Neural cell (in vitro differentiated cells): ENCODE measurements around the gene COQ10B. TPM values are rescaled to one million over a fixed set of nuclear protein-coding genes. Genes with fewer than 3 reads are reported as not detected.
"Not testable (repeated sequence)": the region's sequence is repeated elsewhere in the genome, so short reads cannot be mapped to it uniquely, and the experiment has no call there.

Experiments
- H2AFZ ChIP-seq: fragments of 200-600, 300-800 bp; sonication (generic), shearing (Covaris generic); 2 replicates; pipeline ENCODE4 v1.6.0; 2014; ENCODE audit warnings: low read depth, mild to moderate bottlenecking, antibody characterized with exemption, low read length, moderate library complexity
- H3F3A ChIP-seq: fragments of 200-600 bp; shearing (Covaris generic); 2 replicates; pipeline ENCODE4 v1.6.1; 2016; ENCODE audit warnings: mild to moderate bottlenecking, moderate library complexity, mixed read lengths, antibody characterized with exemption, low read length; ENCODE audit not compliant: insufficient read depth, poor library complexity, severe bottlenecking
- H3K27ac ChIP-seq: fragments of 200-600, 300-800 bp; sonication (generic), shearing (Covaris generic); 2 replicates; pipeline ENCODE4 v1.5.1; 2014; ENCODE audit warnings: mild to moderate bottlenecking, low read length, moderate library complexity
- H3K27me3 ChIP-seq: fragments of 300-800, 200-600 bp; sonication (generic), shearing (Covaris generic); 2 replicates; pipeline ENCODE4 v1.6.0; 2014; ENCODE audit warnings: mild to moderate bottlenecking, low read depth, low read length, moderate library complexity; ENCODE audit not compliant: insufficient read depth
- H3K36me3 ChIP-seq: fragments of 300-800, 200-600 bp; sonication (generic), shearing (Covaris generic); 2 replicates; pipeline ENCODE4 v1.5.1; 2014; ENCODE audit warnings: mild to moderate bottlenecking, antibody characterized with exemption, low read length, moderate library complexity; ENCODE audit not compliant: insufficient read depth
- H3K4me2 ChIP-seq: fragments of 300-800, 200-600 bp; sonication (generic), shearing (Covaris generic); 2 replicates; pipeline ENCODE4 v1.6.0; 2014; ENCODE audit warnings: mild to moderate bottlenecking, low read length
- H3K4me3 ChIP-seq: fragments of 300-800, 200-600 bp; sonication (generic), shearing (Covaris generic); 2 replicates; pipeline ENCODE4 v1.5.1; 2014; ENCODE audit warnings: mild to moderate bottlenecking, low read length, moderate library complexity
- H3K79me2 ChIP-seq: fragments of 200-600 bp; shearing (Covaris generic); replicated peaks from 2 replicates; pipeline ENCODE4 v1.6.0; 2014; ENCODE audit warnings: mild to moderate bottlenecking, low read length, moderate library complexity; ENCODE audit not compliant: insufficient read depth
- H3K9ac ChIP-seq: fragments of 300-800, 200-600 bp; sonication (generic), shearing (Covaris generic); 2 replicates; pipeline ENCODE4 v1.6.1; 2016; ENCODE audit warnings: mild to moderate bottlenecking, low read length, mixed read lengths
- H3K9me2 ChIP-seq: fragments of 200-600 bp; shearing (Covaris generic); 2 replicates; pipeline ENCODE4 v1.6.1; 2016; ENCODE audit warnings: mild to moderate bottlenecking, low read length, mixed read lengths; ENCODE audit not compliant: insufficient read depth
- H3K9me3 ChIP-seq: fragments of 200-600, 300-800 bp; sonication (generic), shearing (Covaris generic); 2 replicates; pipeline ENCODE4 v1.6.1; 2016; ENCODE audit warnings: mild to moderate bottlenecking, mixed run types, low read length, moderate library complexity, mixed read lengths
- H4K20me1 ChIP-seq: fragments of 200-600 bp; shearing (Covaris generic); 2 replicates; pipeline ENCODE4 v1.6.1; 2016; ENCODE audit warnings: mild to moderate bottlenecking, mixed run types; ENCODE audit not compliant: insufficient read depth
- EP300 ChIP-seq: fragments of 450-650 bp; conservative IDR thresholded peaks from 2 replicates; pipeline ENCODE4 v1.6.1; 2014; ENCODE audit warnings: antibody characterized with exemption, mild to moderate bottlenecking, moderate library complexity; ENCODE audit not compliant: poor library complexity, severe bottlenecking
- EZH2 ChIP-seq: fragments of 200-600, 300-800 bp; shearing (Covaris generic), sonication (generic); IDR thresholded peaks from 2 replicates; pipeline ENCODE4 v1.6.1; 2014; ENCODE audit warnings: antibody characterized with exemption, low read length, borderline replicate concordance, mild to moderate bottlenecking; ENCODE audit not compliant: insufficient read depth, poor library complexity, severe bottlenecking
- MXI1 ChIP-seq: fragments of 450-650 bp; conservative IDR thresholded peaks from 2 replicates; pipeline ENCODE4 v1.6.1; 2014; ENCODE audit warnings: antibody characterized with exemption, mild to moderate bottlenecking; ENCODE audit not compliant: poor library complexity, severe bottlenecking
- POLR2AphosphoS5 ChIP-seq: IDR thresholded peaks from 2 replicates; pipeline ENCODE4 v1.6.1; 2012
- RAD21 ChIP-seq: fragments of 450-650 bp; conservative IDR thresholded peaks from 2 replicates; pipeline ENCODE4 v1.6.1; 2014; ENCODE audit warnings: antibody characterized with exemption, mild to moderate bottlenecking, moderate library complexity
- SMC3 ChIP-seq: fragments of 450-650 bp; conservative IDR thresholded peaks from 2 replicates; pipeline ENCODE4 v1.6.1; 2014; ENCODE audit warnings: antibody characterized with exemption, mild to moderate bottlenecking, moderate library complexity; ENCODE audit not compliant: poor library complexity
- TAF1 ChIP-seq: IDR thresholded peaks from 2 replicates; pipeline ENCODE4 v1.6.1; 2012; ENCODE audit warnings: low read depth
- polyA plus RNA-seq: library from polyadenylated mRNA; depleted of rRNA; stranded (reverse); fragments of >200 nt; gene quantifications from 2 replicates; pipeline ENCODE4 v1.2.3, GENCODE V29; 2014
- TF ChIP-seq, protein P1 (sequence below): IDR thresholded peaks from 2 replicates; pipeline ENCODE4 v1.6.1; 2012; ENCODE audit warnings: borderline replicate concordance
- TF ChIP-seq, protein P2 (sequence below): fragments of 450-650 bp; IDR thresholded peaks from 2 replicates; pipeline ENCODE4 v1.5.1; 2014; ENCODE audit warnings: antibody characterized with exemption, mild to moderate bottlenecking, moderate library complexity; ENCODE audit not compliant: poor library complexity, severe bottlenecking

The COQ10B gene
- polyA plus RNA-seq, 1 donor from 2014 or later, result 28.4 TPM

DNA sequence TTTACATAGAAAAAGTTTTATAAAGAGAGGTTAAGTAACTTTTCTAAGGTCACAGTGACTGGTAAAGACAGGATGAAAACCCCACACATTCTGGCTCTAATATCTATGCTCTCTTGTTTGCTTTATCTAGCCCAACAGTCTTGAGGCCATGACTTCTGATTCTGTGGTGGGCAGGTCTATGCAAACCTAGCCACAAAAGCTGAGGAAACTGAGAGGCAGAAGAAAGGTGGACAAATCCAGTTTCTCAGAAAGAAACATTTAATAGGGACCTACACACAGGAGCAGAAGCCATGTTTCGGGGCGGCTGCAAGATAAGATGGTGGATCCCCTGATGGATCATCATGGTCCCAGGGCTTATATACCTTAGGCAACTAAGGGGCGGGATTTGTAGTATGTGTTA is 24.4 kb downstream of the COQ10B start:
- Histone ChIP-seq H3K79me2 (no peaks in the 10 kb centered on the region), H3K9me3 (no peaks in the 10 kb centered on the region), H3K9ac (no peak overlapping the region), H3F3A (no peaks in the 10 kb centered on the region), H3K4me3 (no peak overlapping the region), H3K4me2 (no peak overlapping the region), H4K20me1 (no peaks in the 10 kb centered on the region), H2AFZ (no peak overlapping the region), H3K36me3 (no peaks in the 10 kb centered on the region), H3K27me3 (no peaks in the 10 kb centered on the region), H3K27ac (no peak overlapping the region), H3K9me2 (no peaks in the 10 kb centered on the region)
- no peak for TF ChIP-seq EP300
- TF ChIP-seq, protein P1, sequence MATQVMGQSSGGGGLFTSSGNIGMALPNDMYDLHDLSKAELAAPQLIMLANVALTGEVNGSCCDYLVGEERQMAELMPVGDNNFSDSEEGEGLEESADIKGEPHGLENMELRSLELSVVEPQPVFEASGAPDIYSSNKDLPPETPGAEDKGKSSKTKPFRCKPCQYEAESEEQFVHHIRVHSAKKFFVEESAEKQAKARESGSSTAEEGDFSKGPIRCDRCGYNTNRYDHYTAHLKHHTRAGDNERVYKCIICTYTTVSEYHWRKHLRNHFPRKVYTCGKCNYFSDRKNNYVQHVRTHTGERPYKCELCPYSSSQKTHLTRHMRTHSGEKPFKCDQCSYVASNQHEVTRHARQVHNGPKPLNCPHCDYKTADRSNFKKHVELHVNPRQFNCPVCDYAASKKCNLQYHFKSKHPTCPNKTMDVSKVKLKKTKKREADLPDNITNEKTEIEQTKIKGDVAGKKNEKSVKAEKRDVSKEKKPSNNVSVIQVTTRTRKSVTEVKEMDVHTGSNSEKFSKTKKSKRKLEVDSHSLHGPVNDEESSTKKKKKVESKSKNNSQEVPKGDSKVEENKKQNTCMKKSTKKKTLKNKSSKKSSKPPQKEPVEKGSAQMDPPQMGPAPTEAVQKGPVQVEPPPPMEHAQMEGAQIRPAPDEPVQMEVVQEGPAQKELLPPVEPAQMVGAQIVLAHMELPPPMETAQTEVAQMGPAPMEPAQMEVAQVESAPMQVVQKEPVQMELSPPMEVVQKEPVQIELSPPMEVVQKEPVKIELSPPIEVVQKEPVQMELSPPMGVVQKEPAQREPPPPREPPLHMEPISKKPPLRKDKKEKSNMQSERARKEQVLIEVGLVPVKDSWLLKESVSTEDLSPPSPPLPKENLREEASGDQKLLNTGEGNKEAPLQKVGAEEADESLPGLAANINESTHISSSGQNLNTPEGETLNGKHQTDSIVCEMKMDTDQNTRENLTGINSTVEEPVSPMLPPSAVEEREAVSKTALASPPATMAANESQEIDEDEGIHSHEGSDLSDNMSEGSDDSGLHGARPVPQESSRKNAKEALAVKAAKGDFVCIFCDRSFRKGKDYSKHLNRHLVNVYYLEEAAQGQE, result no peak
- TF ChIP-seq, protein P2, sequence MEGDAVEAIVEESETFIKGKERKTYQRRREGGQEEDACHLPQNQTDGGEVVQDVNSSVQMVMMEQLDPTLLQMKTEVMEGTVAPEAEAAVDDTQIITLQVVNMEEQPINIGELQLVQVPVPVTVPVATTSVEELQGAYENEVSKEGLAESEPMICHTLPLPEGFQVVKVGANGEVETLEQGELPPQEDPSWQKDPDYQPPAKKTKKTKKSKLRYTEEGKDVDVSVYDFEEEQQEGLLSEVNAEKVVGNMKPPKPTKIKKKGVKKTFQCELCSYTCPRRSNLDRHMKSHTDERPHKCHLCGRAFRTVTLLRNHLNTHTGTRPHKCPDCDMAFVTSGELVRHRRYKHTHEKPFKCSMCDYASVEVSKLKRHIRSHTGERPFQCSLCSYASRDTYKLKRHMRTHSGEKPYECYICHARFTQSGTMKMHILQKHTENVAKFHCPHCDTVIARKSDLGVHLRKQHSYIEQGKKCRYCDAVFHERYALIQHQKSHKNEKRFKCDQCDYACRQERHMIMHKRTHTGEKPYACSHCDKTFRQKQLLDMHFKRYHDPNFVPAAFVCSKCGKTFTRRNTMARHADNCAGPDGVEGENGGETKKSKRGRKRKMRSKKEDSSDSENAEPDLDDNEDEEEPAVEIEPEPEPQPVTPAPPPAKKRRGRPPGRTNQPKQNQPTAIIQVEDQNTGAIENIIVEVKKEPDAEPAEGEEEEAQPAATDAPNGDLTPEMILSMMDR, result no peak
- no peak for TF ChIP-seq MXI1
- TF ChIP-seq SMC3, result no peak
- no peak for TF ChIP-seq TAF1
- no peak for TF ChIP-seq EZH2
- TF ChIP-seq RAD21, result no peak
- no peak for TF ChIP-seq POLR2AphosphoS5

DNA sequence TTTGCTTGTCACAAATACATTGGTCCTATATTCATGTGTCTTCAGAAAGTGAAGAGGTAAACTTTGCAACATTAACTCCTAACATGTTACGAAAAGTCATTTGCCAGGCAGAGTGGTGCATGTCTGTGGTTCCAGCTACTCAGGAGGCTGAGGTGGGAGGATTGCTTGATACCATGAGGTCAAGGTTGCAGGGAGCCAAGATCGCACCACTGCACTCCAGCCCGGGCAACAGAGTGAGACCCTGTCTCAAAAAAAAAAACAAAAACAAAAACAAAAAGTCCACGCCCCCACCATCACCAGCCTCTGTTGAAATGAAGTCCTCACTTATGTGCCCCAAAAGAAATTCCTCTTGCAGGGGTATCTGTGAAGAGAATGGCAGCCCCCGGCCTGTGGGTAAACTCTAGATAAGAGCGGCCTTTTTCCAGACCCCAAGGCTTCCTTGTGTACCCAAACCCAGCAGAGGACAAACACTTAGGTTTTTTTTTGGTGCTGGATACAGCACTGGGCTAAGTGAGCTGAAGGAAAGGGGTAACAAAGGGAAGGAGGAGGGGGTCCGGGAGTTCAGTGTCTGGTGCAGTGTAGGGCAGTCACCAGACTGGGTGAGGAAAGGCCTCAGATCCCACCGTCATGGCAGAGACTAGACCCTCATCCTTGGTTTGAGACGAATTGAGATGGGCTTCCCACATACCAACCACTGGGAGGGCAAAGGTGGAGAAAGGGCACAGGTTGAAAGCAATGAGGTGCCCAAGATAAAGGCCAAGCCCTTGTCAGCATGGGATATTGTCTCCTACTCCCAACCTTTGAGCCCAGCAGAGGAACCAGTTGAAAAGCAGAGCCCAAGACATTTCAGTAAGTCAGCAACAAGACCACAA is 27.0 kb downstream of the COQ10B start:
- Histone ChIP-seq H3K9me3 (no peaks in the 10 kb centered on the region), H3K9me2 (no peaks in the 10 kb centered on the region), H3K27me3 (no peaks in the 10 kb centered on the region), H3K4me2 (no peak overlapping the region), H2AFZ (no peak overlapping the region), H3K27ac (no peak overlapping the region), H3K36me3 (no peaks in the 10 kb centered on the region), H4K20me1 (no peaks in the 10 kb centered on the region), H3K79me2 (no peaks in the 10 kb centered on the region), H3K4me3 (no peak overlapping the region), H3F3A (no peaks in the 10 kb centered on the region), H3K9ac (no peak overlapping the region)
- no peak for TF ChIP-seq EP300
- no peak for TF ChIP-seq MXI1
- TF ChIP-seq, protein P1, result no peak
- no peak for TF ChIP-seq POLR2AphosphoS5
- no peak for TF ChIP-seq RAD21
- no peak for TF ChIP-seq SMC3
- TF ChIP-seq TAF1, result no peak
- TF ChIP-seq, protein P2, result no peak
- TF ChIP-seq EZH2, result no peak

DNA sequence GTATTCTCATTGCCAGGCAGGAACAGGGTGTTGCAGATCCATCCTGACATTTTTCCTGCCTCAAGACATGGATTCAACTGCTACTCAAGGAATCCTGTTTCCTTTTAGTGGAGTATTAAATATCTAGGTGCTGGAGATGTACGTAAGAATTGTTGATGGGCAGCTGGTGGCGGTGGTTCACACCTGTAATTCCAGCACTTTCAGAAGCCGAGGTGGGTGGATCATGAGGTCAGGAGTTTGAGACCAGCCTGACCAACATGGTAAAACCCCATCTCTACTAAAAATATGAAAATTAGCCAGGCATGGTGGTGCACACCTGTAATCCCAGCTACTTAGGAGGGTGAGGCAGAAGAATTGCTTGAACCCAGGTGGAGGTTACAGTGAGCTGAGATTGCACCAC is 30.9 kb downstream of the COQ10B start:
- not testable (repeated sequence) for H3K9me3 ChIP-seq, H3K4me3 ChIP-seq, H4K20me1 ChIP-seq, H3K9ac ChIP-seq, H3K27ac ChIP-seq, H3K4me2 ChIP-seq, H3K9me2 ChIP-seq, H3K36me3 ChIP-seq, H3F3A ChIP-seq, H3K79me2 ChIP-seq, H2AFZ ChIP-seq, H3K27me3 ChIP-seq
